Retinal pigment epithelial cell (primary cell): ENCODE measurements around the gene SPCS3.

ENCODE experiments used
- DNase-seq: peaks from one replicate; pipeline ENCODE4 v3.0.0-alpha.2; 2010; ENCODE audit warnings: low read depth
- H3K4me3 ChIP-seq: 2 replicates; pipeline ENCODE4 v1.5.1; 2011; ENCODE audit warnings: mild to moderate bottlenecking, low read length, control low read depth, moderate library complexity
- CTCF ChIP-seq: conservative IDR thresholded peaks from 2 replicates; pipeline ENCODE4 v1.5.1; 2011; ENCODE audit warnings: low read depth, low read length, control low read depth, inconsistent platforms

Gene SPCS3

GRCh38 chr4:176380352-176381157, 60.8 kb downstream of the SPCS3 start:
- TF ChIP-seq CTCF: no peak
- DNase-seq: no peak
- H3K4me3 ChIP-seq: no peak overlapping the region
